GM21737 (cell line): ENCODE measurements around the gene RPS6KA1.

ENCODE experiments used
- ATAC-seq: cut with Tn5 transposase; IDR thresholded peaks from one replicate; pipeline ENCODE4 v1.9.1; 2021; ENCODE audit warnings: mild to moderate bottlenecking, moderate library complexity; ENCODE audit not compliant: unreplicated experiment

RPS6KA1 gene

GRCh38 chr1:26531651-26532131, 2.1 kb downstream of the RPS6KA1 start:
- no peak for ATAC-seq

DNA sequence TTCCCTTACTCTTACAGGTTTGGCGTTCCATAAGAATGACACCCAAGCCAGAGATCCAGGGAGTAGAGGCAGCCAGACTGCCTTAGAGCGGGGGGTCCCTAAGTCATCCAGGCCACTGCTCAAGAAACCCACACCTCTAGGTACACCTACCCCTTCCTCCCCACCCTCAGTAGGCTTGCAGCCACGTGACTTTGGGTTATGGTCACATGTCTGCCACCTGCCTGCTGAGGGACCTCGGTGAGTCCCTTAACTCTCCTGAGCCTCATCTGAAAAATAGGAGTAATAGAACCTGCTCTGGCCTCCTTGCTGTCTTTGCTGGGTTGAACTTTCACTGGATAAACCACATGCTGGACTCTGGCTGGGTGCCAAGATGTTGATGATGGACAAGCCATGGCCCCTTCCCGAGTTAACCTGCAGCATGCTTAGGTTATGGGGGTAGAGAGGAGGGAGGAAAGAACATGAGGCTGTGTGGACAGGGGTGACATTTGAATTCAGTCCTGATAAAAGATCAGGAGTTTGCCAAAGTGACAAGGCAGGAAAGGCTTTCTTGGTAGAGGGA, 4.5 kb downstream of the RPS6KA1 start:
- ATAC-seq = no peak

GRCh38 chr1:26535201-26535600, 5.6 kb downstream of the RPS6KA1 start:
- ATAC-seq = no peak

DNA sequence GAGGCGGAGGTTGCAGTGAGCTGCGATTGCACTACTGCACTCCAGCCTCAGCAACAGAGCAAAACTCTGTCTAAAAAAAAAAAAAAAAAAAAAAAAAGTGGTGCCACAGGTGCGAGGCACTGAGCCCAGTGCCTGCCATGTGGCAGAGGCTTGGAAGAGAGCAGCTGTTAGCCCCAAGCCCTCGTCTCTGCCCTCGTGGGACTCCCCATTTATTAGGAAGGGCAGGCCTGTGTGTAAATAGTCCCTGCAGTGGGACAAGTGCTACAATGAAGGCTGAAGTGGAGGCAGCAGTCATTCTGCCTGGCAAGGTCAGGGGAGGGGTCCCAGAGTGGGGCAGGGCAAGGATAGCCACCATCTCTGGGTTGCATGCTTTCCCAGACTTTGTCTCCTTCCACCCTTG, 6.5 kb downstream of the RPS6KA1 start:
- no peak for ATAC-seq

GRCh38 chr1:26536521-26536920, 7.0 kb downstream of the RPS6KA1 start:
- ATAC-seq = no peak

GRCh38 chr1:26537951-26538352, 8.4 kb downstream of the RPS6KA1 start:
- no peak for ATAC-seq

DNA sequence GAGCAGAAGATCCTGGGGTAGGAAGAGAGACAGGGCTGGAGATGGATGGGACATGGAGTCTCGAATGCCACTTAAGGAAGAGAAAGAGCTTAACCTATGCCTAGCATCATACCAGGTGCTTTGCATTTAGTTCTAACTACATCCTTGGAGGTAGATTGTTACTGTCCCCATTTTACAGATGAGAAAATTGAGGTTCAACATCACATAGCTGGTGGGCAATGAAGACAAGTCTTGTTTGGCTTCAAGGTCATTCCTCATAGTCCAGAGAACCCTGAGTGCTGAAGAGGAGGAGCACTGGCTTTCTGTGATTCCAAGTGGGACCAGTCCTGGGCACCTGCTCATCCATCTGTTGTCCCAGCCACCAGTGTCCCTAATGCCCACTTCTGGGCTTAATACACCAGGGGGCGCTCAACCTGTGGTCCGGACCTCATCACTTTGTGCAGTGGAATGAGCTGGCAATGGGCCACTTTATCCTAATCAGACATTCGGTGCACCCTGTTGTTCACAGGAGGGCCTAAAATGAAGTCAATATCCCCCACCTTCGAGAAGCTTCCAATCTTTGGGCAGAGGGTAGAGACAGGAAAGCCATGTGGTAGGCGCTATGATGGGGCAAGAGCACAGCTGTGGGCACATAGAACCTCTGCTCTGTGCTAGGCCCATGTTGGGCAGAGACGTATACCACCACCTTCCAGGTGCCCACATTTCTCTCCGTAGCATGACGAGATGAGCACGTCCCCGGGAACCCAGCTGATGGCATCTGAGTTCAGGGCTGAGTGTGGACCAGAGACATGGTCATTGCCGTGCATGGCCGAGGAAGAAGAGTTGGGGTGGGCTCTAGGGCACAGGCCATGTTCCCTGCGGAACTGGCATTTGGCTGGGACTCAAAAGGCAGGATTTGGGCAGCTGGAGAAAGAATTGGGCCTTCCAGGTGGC, 9.2 kb downstream of the RPS6KA1 start:
- ATAC-seq = no peak

- no peak for ATAC-seq
Measured at GRCh38 chr1:26539722-26540121, 10.2 kb downstream of the RPS6KA1 start.

GRCh38 chr1:26540351-26540750, 10.8 kb downstream of the RPS6KA1 start:
- ATAC-seq = no peak

DNA sequence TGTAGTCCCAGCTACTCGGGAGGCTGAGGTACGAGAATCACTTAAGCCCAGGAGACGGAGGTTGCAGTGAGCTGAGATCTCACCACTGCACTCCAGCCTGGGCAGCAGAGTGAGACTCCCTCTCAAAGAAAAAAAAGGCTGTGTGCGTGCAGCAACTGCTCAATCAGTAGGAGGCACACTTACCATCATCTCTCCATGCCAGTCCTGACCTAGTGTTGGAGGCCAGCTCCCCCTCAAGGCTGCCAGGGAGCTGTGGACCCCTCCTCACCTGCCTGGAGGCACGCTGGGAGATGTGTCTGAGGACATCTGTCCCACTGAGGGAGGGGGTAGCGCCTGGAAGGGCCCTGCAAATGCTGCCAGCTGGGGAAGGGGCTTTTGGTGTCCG, 11.9 kb downstream of the RPS6KA1 start:
- ATAC-seq = no peak

- ATAC-seq = peak; percentile 48
Measured at GRCh38 chr1:26541816-26542711, 12.5 kb downstream of the RPS6KA1 start.

GRCh38 chr1:26542771-26543451, 13.3 kb downstream of the RPS6KA1 start:
- no peak for ATAC-seq

GRCh38 chr1:26543462-26543861, 13.9 kb downstream of the RPS6KA1 start:
- ATAC-seq = no peak

DNA sequence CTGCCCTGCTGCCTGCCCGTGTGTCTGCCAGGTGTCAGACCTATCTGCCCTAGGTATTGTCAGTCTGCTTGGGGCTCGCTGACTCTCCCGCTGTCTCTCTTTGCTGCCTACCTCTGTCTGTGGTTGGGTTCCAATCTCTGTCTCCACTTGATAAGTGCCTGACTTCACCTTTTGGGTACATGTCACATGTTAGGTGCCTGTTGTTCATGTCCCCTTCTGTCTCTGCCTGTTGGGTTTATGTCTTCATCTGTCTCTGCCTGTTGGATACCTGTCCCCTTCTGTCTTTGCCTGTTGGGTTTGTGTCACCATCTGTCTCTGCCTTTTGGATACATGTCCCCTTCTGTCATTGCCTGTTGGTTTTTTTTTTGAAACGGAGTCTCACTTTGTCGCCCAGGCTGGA, 14.6 kb downstream of the RPS6KA1 start:
- no peak for ATAC-seq

DNA sequence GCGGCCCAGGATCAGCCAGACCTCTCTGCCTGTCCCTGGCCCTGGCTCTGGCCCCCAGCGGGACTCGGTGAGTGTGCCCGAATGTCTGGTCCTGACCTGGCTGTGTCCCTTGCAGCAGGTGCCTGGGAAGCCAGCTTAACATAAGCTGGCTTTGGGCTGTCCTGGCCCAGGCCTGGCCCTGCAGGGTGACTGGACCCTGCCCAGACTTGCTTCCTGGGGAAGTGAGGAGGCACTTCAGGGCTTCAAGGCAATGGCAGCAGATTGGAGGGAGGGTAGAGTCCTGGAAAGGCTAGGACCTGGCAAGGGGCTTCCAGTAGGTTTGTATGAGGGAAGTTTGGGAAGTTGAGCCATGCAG, 16.4 kb downstream of the RPS6KA1 start:
- ATAC-seq = no peak

GRCh38 chr1:26546375-26546774, 16.8 kb downstream of the RPS6KA1 start:
- ATAC-seq = no peak

DNA sequence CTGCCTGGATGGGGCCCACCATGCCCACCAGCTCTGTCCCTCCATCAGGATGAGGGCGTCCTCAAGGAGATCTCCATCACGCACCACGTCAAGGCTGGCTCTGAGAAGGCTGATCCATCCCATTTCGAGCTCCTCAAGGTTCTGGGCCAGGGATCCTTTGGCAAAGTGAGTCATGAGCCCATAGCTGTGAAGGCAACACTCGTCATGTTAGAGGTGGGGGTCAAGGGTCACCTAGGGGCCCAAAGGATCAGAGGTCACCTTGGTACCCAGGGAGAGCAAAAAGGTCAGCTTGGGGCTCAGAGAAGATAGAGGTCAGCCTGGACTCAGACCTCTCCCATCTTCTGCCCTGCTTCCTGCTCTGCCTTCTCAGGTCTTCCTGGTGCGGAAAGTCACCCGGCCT, 17.3 kb downstream of the RPS6KA1 start:
- ATAC-seq = no peak

- no peak for ATAC-seq
Measured at GRCh38 chr1:26548841-26549240, 19.3 kb downstream of the RPS6KA1 start.

- no peak for ATAC-seq
Measured at GRCh38 chr1:26550946-26551345, 21.4 kb downstream of the RPS6KA1 start.

DNA sequence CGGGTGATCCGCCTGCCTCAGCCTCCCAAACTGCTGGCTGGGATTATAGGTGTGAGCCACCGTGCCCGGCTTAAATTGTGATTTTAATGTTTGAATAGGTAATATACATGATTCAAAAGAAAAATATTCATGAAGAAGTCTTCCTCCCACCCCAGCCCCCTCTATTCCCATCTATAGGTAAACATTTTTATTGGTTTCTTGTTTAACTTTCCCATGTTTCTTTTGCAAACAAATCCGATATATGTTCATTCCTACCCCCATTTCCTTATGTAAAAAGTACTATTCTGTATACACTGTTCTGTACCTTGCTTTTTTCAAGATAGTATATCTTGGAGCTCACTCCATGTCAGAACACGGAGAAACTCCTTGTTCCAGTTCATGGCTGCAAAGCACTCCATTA, 23.2 kb downstream of the RPS6KA1 start:
- no peak for ATAC-seq
